HG03045 (cell line): Measurements from ENCODE around the gene MYBPC1.
"Not testable (repeated sequence)": the region's sequence is repeated elsewhere in the genome, so short reads cannot be mapped to it uniquely, and the experiment has no call there.

ENCODE experiments used
- ATAC-seq: cut with Tn5 transposase; IDR thresholded peaks from one replicate; pipeline ENCODE4 v1.9.1; 2021; ENCODE audit warnings: mild to moderate bottlenecking, moderate library complexity; ENCODE audit not compliant: unreplicated experiment

The MYBPC1 gene, protein sequence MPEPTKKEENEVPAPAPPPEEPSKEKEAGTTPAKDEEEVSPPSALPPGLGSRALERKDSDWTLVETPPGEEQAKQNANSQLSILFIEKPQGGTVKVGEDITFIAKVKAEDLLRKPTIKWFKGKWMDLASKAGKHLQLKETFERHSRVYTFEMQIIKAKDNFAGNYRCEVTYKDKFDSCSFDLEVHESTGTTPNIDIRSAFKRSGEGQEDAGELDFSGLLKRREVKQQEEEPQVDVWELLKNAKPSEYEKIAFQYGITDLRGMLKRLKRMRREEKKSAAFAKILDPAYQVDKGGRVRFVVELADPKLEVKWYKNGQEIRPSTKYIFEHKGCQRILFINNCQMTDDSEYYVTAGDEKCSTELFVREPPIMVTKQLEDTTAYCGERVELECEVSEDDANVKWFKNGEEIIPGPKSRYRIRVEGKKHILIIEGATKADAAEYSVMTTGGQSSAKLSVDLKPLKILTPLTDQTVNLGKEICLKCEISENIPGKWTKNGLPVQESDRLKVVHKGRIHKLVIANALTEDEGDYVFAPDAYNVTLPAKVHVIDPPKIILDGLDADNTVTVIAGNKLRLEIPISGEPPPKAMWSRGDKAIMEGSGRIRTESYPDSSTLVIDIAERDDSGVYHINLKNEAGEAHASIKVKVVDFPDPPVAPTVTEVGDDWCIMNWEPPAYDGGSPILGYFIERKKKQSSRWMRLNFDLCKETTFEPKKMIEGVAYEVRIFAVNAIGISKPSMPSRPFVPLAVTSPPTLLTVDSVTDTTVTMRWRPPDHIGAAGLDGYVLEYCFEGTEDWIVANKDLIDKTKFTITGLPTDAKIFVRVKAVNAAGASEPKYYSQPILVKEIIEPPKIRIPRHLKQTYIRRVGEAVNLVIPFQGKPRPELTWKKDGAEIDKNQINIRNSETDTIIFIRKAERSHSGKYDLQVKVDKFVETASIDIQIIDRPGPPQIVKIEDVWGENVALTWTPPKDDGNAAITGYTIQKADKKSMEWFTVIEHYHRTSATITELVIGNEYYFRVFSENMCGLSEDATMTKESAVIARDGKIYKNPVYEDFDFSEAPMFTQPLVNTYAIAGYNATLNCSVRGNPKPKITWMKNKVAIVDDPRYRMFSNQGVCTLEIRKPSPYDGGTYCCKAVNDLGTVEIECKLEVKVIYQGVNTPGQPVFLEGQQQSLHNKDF

DNA sequence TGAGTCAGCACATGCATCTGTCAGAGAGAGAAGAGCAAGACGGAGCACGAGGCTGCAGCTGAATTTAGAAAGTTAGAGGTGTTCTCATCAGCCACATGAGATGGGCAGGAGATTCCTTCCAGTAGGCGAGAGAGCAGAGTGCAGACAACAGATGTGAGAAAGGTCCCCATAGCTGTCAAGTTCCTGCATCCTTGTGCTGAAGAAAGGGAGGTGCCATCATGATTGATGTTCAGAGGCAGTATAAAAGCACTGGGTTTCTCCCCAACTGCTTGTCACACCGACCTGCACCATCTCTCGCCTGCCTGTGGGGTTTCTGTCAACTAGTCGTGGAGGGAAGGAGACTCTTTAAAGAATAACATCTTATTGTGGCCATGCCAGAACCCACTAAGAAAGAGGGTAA lies at the start of gene MYBPC1:
Gene MYBPC1 (plus strand): TSS at position 272 of the 400 bp plus-strand sequence. CDS start 100 bp downstream, at position 372.
- ATAC-seq: no peak

DNA sequence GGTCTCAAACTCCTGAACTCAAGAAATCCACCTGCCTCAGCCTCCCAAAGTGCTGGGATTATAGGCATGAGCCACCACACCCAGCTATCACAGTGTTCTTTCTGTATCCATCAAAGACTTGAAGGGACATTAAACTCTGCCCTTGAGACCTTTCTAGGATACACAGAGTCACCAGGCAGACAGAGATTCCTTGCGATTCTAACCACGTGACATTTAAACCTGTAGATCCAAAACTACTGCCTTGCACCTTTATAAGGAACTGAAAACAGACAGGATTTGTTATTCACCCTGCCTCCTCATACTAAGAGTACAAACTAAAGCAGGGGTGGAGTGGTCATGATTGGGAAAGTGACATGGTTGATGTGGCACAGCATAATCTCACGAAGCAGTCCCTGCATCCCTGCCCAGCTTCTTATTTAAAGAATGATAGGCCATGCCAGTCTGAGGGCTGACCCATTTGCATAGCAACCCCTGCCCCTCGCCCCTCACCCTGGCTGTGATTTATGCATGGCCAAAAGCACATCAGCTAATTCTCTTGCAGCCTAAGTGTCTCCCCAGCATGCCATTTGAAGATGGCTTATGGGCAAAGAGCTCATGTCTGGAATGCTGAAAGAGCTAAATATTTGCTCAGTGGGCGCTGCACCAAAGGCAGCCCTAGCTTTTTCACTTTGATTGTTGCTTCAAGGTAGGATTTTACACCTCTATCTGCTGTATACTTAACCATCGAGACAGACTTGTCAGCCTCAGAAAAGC lies 43.2 kb upstream of the MYBPC1 start:
- no peak for ATAC-seq

DNA sequence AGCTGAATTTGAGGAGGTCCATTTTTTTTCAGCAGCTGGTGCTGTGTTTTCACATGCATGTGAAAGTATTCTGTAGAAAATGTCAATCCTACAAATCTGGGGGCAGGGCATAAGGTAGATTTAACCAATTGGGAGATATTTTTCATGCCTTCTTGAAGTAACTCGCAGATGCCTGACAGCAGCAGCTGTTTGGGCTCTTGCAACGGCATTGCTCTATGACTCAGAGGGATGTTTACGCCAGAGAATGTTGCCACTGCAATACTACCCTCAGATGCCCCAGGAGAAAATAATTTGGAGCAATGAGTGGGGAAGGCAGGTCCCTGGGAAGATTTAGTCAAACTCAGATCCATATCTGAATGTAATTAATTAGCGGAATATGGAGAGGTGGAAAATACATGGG lies 42.5 kb upstream of the MYBPC1 start:
- no peak for ATAC-seq

- no peak for ATAC-seq
Measured at GRCh38 chr12:101557094-101557493, 37.7 kb upstream of the MYBPC1 start.

DNA sequence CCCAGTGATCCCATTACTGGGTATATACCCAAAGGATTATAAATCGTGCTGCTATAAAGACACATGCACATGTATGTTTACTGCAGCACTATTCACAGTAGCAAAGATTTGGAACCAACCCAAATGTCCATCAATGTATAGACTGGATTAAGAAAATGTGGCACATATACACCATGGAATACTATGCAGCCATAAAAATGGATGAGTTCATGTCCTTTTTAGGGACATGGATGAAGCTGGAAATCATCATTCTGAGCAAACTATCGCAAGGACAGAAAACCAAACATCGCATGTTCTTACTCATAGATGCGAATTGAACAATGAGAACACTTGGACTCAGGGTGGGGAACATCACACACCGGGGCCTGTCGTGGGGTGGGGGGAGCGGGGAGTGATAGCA lies 36.0 kb upstream of the MYBPC1 start:
- ATAC-seq: not testable (repeated sequence)

- no peak for ATAC-seq
Measured at GRCh38 chr12:101563212-101563611, 31.6 kb upstream of the MYBPC1 start.

GRCh38 chr12:101564912-101565311 lies 29.9 kb upstream of the MYBPC1 start:
- no peak for ATAC-seq

DNA sequence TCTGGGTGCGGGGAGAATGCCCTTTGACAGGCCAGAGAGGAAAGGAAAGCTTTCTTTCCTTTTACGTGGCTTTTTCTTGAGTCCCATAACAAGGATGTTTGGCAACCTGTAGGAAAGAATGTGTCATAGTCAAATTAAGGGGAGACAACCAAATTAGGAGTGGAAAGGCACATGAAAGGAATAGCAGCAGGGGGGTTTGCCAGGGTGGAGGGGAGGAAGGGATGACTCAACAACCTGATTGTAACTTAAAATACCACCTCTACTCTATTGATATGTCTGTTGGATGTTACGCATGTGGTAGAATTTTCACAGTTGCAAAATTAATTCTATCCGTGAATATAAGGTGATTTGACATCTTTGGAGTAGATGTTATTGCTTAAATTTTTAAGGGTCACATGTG lies 28.5 kb upstream of the MYBPC1 start:
- ATAC-seq: no peak

DNA sequence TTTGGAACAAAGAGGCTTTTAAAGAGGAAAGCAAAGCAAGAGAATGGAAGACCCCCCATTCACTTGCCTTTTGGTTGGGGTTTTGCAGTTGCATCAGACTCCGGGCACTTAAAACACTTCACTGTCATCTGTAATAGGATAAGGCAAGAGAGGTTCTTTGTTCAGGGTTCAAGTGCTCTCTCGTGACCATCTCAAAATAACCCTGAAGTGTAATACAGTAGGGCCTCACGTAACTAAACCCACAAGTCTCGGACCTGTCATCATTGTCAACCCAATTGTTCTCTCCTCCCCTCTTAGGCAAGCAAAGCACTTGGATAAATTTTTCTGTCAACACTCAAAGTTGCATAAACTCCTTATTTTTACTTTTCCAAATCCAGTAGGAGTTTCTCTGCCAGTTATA lies 26.9 kb upstream of the MYBPC1 start:
- ATAC-seq: no peak

GRCh38 chr12:101570047-101570446 lies 24.7 kb upstream of the MYBPC1 start:
- ATAC-seq: no peak

GRCh38 chr12:101571105-101571504 lies 23.7 kb upstream of the MYBPC1 start:
- no peak for ATAC-seq

- no peak for ATAC-seq
Measured at GRCh38 chr12:101573743-101574142, 21.0 kb upstream of the MYBPC1 start.

DNA sequence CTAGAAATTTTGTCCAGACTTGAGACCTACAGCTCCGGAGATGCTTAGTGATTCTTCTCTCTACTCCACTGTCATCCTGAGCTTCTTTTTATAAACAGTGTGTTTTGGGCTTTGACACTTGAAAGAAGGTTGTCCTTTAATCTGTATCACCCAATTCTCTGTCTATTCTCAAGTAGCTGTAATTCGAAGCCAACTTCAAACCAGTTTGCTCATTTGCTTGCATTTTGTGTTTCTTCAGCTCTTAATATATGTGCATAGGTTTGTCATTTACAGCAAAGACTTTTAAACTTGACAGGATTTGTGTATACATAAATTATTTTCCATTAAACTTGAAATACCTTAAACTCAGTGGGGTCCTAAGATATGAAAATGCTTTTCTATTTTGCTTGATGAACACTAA lies 16.4 kb upstream of the MYBPC1 start:
- ATAC-seq: no peak

DNA sequence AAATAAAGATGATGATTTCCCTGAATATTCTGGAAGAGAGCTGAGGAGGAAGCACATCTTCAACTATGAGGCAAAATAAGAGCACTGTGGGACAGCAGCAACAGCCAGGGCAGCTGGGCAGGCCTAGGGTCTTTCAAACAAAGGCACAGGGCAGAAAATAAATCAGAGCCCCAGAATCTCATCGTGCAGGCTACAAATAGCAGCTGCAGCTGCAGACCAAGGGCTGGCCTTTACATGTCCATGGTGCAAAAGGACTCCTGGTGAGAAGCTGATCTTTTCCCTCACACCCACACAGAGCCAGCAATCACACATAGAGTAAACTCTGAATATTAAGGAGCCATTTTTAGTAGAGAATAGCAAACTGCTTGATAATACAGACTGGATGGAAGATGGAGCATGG lies 13.6 kb upstream of the MYBPC1 start:
- no peak for ATAC-seq

DNA sequence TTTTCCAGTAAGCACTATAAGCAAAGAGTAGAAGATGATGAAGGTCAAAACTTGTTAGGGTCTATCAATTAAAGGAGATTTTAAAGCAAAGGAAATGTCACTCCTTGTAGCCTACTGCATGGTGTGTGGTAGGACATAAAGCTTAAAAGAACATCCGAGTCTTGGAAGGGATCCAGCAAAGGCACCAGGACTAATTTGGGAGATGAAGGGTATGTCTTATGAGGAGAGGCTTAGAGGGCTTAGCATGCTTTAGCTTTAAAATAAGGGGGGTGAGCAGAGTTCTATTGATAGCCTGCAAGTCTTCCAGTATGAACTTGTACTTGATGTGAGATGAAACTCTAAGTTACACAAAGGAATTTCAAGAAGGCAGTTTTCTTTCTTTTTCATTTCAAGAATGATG lies 11.8 kb upstream of the MYBPC1 start:
- ATAC-seq: no peak

- no peak for ATAC-seq
Measured at GRCh38 chr12:101590383-101590782, 4.4 kb upstream of the MYBPC1 start.

GRCh38 chr12:101591781-101592180 lies 3.0 kb upstream of the MYBPC1 start:
- ATAC-seq: no peak

GRCh38 chr12:101592448-101592847 lies 2.3 kb upstream of the MYBPC1 start:
- no peak for ATAC-seq

DNA sequence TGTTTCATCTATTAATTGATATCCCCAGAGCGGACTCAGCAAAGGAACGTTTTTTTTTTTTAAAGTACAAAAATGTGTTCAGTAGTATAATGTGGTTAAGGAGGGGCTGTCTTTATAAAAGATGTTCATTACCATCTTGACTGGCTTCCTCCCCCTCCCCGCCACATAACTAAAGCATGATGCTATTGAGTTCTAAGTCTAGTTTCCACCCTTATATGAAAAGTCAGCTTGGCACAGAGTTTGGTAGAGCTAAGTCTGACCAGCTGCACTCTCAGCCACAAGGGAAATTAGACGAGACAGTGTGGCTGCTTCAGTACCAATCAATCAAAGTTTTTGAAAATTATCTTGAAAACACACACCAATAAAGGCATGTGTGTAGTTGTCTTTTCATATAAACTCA lies 1.9 kb upstream of the MYBPC1 start:
- no peak for ATAC-seq

DNA sequence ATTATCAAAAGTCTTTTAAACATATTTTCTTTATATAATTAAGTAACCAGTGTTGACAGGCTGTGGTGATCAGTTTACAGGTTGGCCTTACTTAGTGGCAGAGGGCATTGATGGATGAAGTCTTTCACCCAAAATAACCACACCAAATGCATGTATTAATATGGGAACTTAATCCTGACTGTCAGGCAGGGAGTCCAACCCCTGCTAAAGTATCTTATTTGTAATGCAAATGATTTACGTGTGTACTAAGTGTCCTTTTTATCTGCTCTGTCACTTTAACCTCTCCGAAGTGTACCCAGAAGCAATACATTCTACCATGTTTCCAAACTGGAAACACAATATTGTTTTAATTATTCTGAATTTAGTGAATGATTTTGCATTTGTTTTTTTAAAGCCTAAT lies 1.4 kb downstream of the MYBPC1 start:
- ATAC-seq: no peak

- ATAC-seq: no peak
Measured at GRCh38 chr12:101597164-101597563, 2.4 kb downstream of the MYBPC1 start.
